ENCODE measurements around the gene ARHGEF38.

DNA sequence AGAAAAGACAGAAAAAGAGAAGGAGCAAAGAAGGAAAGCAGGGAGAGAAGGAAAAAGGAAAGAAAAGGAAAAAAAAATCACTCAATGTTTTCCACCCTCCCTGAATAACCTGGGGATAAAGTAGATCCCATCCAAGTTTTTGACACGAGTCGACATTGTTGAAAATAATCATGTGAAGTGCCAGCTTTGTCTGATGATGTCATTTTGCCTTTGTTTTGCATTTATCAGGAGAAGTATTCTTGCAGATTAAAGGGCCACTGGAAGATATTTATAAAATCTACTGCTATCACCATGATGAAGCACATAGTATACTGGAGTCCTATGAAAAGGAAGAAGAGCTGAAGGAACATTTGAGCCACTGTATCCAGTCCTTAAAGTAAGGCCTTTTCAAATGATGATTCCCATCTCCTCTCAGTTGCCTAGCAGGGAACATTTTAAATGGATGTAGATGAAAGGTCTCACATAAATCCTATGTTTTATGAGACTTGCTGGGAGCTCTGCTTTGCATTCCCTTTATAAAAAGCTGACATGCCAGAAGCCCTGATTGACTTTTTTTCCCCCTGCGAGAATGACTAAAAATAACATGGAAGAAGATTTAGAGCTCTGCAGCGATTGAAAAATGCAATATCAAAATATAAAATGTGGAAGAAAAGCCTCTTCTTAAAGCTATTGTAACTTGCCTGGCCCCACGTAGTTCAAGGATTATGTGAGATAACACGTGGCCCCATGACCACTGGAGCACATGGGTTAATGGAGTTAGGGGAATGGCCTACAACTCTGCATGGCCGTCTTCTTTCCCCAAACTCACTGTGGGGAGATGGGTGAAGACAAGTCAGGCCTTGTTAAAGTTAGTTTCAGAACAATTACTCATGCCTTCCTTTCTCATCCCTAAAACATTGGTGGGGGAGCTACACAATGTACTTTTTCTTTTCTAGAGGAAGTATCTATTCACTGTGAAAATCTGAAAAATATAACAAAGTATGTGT is 78.5 kb downstream of the ARHGEF38 start:
- TF ChIP-seq CTCF (IDR thresholded peaks at IDR 0.05) = no peak
- no peak for TF ChIP-seq POLR2A (IDR thresholded peaks at IDR 0.05)
